GM08714 (cell line): ENCODE data around the gene PHKA1.
"Not testable (repeated sequence)": the region's sequence is repeated elsewhere in the genome, so short reads cannot be mapped to it uniquely, and the experiment has no call there.

Experiments used
- H3K4me3 ChIP-seq: fragments of 200-500 bp; sonication (Bioruptor generic); 2 replicates; pipeline ENCODE4 v1.5.1; 2014; ENCODE audit warnings: mild to moderate bottlenecking, low read length, inconsistent platforms
- ZNF274 ChIP-seq: IDR thresholded peaks from 2 replicates; pipeline ENCODE4 v1.6.1; 2012; ENCODE audit warnings: mild to moderate bottlenecking, low read depth, low read length

PHKA1 gene

DNA sequence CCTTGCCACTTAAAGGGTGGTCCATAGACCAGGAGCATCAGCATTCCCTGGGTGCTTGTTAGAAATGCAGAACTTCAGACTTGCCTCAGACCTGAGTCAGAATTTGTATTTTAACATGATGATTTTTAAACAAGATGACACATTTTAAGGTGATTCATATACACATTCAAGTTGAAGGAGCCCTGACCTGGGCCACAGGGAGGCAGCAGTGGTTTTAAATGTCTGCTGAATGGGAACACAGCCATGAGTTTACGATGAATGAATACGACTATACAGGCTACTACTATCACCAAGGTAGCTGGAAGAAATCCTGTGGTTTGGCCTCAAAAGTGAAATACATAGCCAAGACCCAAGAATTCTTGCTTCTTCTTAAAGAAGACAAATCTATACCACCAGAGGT, 144.3 kb downstream of the PHKA1 start:
- H3K4me3 ChIP-seq = no peak overlapping the region
- no peak for TF ChIP-seq ZNF274

GRCh38 chrX:72568406-72569092, 145.6 kb downstream of the PHKA1 start:
- H3K4me3 ChIP-seq = no peak overlapping the region
- no peak for TF ChIP-seq ZNF274

DNA sequence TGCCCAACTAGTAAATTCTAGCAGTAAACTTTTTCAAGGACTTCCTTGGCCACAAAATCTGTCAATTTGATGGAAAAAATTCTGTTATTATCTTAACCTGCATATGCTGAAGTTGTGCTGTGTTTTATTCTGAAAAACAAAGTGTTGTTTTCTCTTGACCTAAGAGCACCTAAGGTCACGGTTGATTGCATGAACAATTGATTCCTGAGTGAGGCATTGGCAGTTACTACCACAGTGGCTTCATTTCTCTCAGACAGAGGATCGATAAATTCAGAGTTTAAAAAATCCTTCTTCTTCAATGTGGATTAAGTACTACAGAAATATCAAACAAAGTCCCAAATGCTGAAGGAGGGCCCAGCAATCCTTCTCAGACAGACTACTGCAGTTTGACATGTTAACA, 147.7 kb downstream of the PHKA1 start:
- no peak overlapping the region for H3K4me3 ChIP-seq
- no peak for TF ChIP-seq ZNF274

GRCh38 chrX:72559655-72560054, 154.5 kb downstream of the PHKA1 start:
- not testable (repeated sequence) for H3K4me3 ChIP-seq

DNA sequence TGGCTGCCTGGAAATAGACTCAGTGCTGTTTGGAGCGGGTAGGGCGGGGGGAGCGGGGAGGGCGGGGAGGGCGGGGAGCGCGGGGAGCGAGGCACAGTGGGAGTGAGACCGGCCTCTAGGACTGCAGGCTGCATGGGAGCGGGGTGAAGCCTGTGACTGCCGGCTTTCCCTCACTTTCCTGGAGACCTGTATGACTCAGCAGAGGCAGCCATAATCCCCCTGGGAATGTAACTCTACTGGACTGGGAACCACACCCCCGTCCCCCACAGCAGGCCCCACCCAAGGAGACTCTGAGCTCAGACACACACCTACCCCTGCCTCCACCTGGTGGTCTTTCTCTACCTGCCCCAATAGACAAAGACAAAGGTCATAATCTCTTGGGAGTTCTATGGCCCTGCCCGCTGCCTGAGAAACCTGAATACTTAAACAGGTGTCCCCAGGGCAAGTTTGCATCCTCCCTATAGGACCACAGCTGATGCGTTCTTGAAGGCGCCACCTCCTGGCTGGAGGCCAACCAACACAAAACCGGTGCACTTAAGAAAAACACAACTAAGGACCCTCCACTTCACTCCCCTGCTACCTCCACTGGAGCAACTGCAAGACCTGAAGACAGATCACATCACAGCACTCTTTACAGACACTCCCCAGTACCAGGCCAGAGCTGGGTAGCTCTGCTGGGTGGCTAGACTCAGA, 159.5 kb downstream of the PHKA1 start:
- TF ChIP-seq ZNF274 = no peak

GRCh38 chrX:72552443-72552842, 161.7 kb downstream of the PHKA1 start:
- not testable (repeated sequence) for H3K4me3 ChIP-seq

More for the DNA sequence above, 159.5 kb downstream of the PHKA1 start:
- no peak overlapping the region for H3K4me3 ChIP-seq

DNA sequence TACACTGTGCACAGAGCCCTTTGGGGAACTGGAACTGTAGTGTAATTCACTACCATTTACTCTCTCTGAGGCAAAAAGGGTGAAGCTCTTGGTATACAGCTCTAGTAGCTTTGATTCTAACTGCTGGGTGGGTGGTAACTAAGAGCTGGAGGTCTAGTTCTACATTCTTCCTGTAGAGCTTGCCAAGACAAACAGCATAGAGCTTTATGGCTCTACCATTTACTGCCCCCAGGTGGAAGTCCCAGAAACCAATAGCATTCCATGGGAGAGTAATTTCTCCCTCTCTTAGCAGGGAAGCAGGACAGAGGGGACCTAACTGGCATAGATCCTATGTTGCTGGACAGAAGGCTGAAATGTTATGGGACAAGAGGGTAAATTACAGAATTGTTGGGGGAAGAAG, 168.1 kb downstream of the PHKA1 start:
- H3K4me3 ChIP-seq = no peak overlapping the region
- TF ChIP-seq ZNF274 = no peak

GRCh38 chrX:72540318-72540717, 173.8 kb downstream of the PHKA1 start:
- TF ChIP-seq ZNF274 = no peak
- H3K4me3 ChIP-seq = no peak overlapping the region

DNA sequence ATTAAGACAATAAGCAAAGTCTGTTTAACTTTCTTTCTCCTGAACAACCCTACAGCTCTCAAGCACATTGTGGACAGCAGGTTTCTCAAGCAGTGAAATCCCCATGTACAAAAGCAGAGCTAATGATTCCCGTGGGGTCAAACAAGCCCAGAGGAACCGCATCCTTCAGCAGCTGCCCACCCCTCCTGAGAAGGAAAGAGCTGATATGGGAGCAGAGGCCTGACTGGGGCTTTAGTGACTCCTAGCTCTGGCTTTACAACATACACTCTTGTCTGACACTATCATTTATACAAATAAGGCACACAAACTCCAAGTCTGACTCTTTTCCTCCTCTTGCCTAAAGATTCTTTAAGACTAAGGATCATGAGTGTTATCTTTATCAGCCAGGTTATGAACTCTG, 174.3 kb downstream of the PHKA1 start:
- TF ChIP-seq ZNF274 = no peak
- H3K4me3 ChIP-seq = no peak overlapping the region

DNA sequence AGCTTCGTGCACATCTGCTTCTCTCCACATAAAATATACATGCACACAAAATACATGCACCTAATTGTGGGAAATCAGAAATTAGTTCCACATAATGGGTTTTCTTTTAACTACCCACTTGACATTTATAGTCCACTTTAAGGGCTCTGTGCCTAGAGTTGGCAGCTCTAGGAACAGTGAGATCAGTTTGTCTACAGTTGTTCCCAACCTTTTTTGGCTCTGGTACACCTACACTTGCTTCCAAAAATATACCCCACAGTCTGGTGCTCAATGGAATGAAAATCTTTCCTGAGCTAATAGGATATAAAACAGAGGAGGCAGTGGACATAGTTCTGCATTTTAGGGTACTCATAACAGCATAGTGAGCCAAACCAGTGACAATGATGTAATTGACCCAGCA, 177.6 kb downstream of the PHKA1 start:
- no peak overlapping the region for H3K4me3 ChIP-seq
- TF ChIP-seq ZNF274 = no peak

- no peak overlapping the region for H3K4me3 ChIP-seq
- TF ChIP-seq ZNF274 = no peak
Observed at GRCh38 chrX:72532366-72532765, 181.7 kb downstream of the PHKA1 start.
